SU-DHL-6 (cell line): Measurements from ENCODE around the gene WWP2.

Source experiments
- H2AFZ ChIP-seq: fragments of 200-600 bp; sonication (generic); 2 replicates; pipeline ENCODE4 v1.6.1; 2014; ENCODE audit warnings: low read depth, mild to moderate bottlenecking, moderate library complexity, mixed read lengths, antibody characterized with exemption, low read length; ENCODE audit not compliant: severe bottlenecking
- H3F3A ChIP-seq: fragments of 200-600 bp; shearing (Covaris generic); 2 replicates; pipeline ENCODE4 v1.6.0; 2016; ENCODE audit warnings: antibody characterized with exemption, mild to moderate bottlenecking; ENCODE audit not compliant: insufficient read depth
- H3K27ac ChIP-seq: fragments of 200-600 bp; sonication (generic); 2 replicates; pipeline ENCODE4 v1.5.1; 2016; ENCODE audit warnings: low read depth, mild to moderate bottlenecking, low read length, moderate library complexity, mixed read lengths
- H3K27me3 ChIP-seq: fragments of 200-600 bp; sonication (generic), shearing (Covaris generic); 2 replicates; pipeline ENCODE4 v1.6.0; 2014; ENCODE audit warnings: mild to moderate bottlenecking, low read length
- H3K36me3 ChIP-seq: fragments of 200-600 bp; sonication (generic); 2 replicates; pipeline ENCODE4 v1.6.1; 2014; ENCODE audit warnings: mild to moderate bottlenecking, low read length, mixed read lengths
- H3K4me2 ChIP-seq: fragments of 300-600, 200-600 bp; shearing (Covaris generic), sonication (generic); 2 replicates; pipeline ENCODE4 v1.6.0; 2014; ENCODE audit warnings: low read length, low read depth, mild to moderate bottlenecking; ENCODE audit not compliant: poor library complexity, severe bottlenecking
- H3K4me3 ChIP-seq: fragments of 200-600 bp; sonication (generic); 2 replicates; pipeline ENCODE4 v1.5.1; 2014; ENCODE audit warnings: antibody characterized with exemption, low read length, mild to moderate bottlenecking, mixed read lengths; ENCODE audit not compliant: insufficient read depth, poor library complexity, severe bottlenecking
- H3K79me2 ChIP-seq: fragments of 200-600 bp; sonication (generic); 2 replicates; pipeline ENCODE4 v1.6.1; 2014; ENCODE audit warnings: mild to moderate bottlenecking, low read length, moderate library complexity; ENCODE audit not compliant: insufficient read depth
- H3K9ac ChIP-seq: fragments of 200-600 bp; sonication (generic); 2 replicates; pipeline ENCODE4 v1.7.0; 2014; ENCODE audit warnings: mild to moderate bottlenecking, low read length
- H3K9me2 ChIP-seq: fragments of 200-600 bp; sonication (generic); replicated peaks from 2 replicates; pipeline ENCODE4 v1.6.1; 2014; ENCODE audit warnings: low read length; ENCODE audit not compliant: insufficient read depth
- H3K9me3 ChIP-seq: fragments of 200-600 bp; sonication (generic); 2 replicates; pipeline ENCODE4 v1.6.1; 2014; ENCODE audit warnings: low read length, mixed read lengths; ENCODE audit not compliant: insufficient read depth
- H4K20me1 ChIP-seq: fragments of 200-600 bp; sonication (generic); 2 replicates; pipeline ENCODE4 v1.6.1; 2014; ENCODE audit warnings: low read depth, mild to moderate bottlenecking, antibody characterized with exemption, low read length, moderate library complexity, mixed read lengths
- CTCF ChIP-seq: fragments of 200-600 bp; sonication (generic); IDR thresholded peaks from one replicate; pipeline ENCODE4 v1.5.1; 2017; ENCODE audit warnings: antibody characterized with exemption, mild to moderate bottlenecking, low read length, moderate library complexity; ENCODE audit not compliant: insufficient read depth, poor library complexity, severe bottlenecking
- EZH2phosphoT487 ChIP-seq: fragments of 200-600 bp; sonication (generic), shearing (Covaris generic); conservative IDR thresholded peaks from 2 replicates; pipeline ENCODE4 v1.6.1; 2018; ENCODE audit warnings: mild to moderate bottlenecking, antibody characterized with exemption, low read length, moderate library complexity, mixed read lengths

WWP2 gene

DNA sequence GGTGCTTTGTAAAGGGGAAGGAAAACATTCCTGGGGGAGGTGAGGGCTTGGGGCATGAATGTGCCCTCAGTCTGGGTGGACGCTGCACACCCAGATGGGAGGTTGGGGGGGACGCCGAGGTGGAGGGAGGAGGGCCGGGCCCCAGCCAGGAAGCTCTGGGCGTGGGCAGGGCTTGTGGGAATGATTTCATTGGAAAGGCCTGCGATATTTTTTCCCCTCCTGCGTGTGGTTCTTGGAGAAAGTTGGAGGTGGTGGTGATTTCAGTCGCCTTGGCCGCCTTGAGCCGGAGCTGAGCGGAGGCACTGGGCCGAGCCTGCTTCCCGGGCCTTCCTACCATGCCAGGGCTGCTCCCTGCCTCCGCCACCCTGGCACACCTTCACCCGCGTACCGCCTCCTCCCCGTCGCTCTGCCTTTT, 162.7 kb downstream of the WWP2 start:
- no peak overlapping the region for H3K27ac ChIP-seq
- H3K36me3 ChIP-seq = no peaks in the 10 kb centered on the region
- no peak overlapping the region for H3K4me3 ChIP-seq
- no peak for TF ChIP-seq EZH2phosphoT487
- no peak for TF ChIP-seq CTCF
- H3K27me3 ChIP-seq = no peaks in the 10 kb centered on the region
- no peak overlapping the region for H3K9ac ChIP-seq
- H2AFZ ChIP-seq = no peak overlapping the region
- H3K9me3 ChIP-seq = no peaks in the 10 kb centered on the region
- H3K4me2 ChIP-seq = no peak overlapping the region
- H3F3A ChIP-seq = no peaks in the 10 kb centered on the region
- H4K20me1 ChIP-seq = no peaks in the 10 kb centered on the region
- H3K9me2 ChIP-seq = no peaks in the 10 kb centered on the region
- H3K79me2 ChIP-seq = no peaks in the 10 kb centered on the region

DNA sequence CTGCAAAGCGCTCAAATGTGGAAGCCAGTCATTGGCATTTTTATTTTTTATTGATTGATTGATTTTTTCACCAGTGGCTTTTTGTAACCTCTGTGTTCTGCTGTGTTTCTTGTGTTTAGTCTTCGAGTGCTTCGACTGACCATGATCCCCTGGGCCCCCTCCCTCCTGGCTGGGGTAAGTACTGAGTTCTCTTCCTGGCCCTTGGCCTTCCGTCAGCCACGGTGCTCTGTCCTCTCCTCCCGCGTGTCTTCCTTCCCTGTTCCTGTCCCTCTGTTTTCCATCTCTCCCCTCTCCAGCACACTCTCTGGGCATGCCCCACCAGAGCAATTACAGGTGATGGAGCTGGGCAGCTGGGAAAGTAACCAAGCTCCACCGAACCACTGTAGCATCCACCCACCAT, 163.2 kb downstream of the WWP2 start:
- Histone ChIP-seq H3K9ac (no peak overlapping the region), H3K36me3 (no peaks in the 10 kb centered on the region), H3K4me2 (no peak overlapping the region), H2AFZ (no peak overlapping the region), H3F3A (no peaks in the 10 kb centered on the region), H3K27me3 (no peaks in the 10 kb centered on the region), H3K79me2 (no peaks in the 10 kb centered on the region), H3K27ac (no peak overlapping the region), H3K9me2 (no peaks in the 10 kb centered on the region), H3K9me3 (no peaks in the 10 kb centered on the region), H3K4me3 (no peak overlapping the region), H4K20me1 (no peaks in the 10 kb centered on the region)
- TF ChIP-seq CTCF = no peak
- no peak for TF ChIP-seq EZH2phosphoT487

DNA sequence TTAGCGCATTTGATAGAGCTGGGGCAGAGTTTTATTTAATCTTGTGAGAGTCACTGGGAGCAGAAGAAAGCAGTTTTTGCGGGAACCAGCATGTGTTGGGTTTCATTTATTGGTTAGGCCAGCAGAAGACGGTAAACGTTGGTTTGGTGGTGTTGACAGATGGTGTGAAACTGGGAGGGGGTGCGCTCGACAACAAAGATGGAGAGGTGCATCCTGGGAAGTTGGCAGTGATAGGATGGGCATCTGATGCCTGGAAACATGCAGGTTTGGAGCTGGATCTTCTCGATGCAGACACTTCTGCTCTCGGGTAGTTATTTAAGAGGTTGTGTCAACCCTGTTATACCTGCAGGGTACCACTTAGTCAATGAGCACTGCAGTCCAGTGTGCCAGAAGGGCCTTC, 164.1 kb downstream of the WWP2 start:
- no peaks in the 10 kb centered on the region for H3K9me3 ChIP-seq
- no peak overlapping the region for H3K27ac ChIP-seq
- H3K36me3 ChIP-seq = no peaks in the 10 kb centered on the region
- H3K79me2 ChIP-seq = no peaks in the 10 kb centered on the region
- H2AFZ ChIP-seq = no peak overlapping the region
- no peaks in the 10 kb centered on the region for H3K9me2 ChIP-seq
- TF ChIP-seq EZH2phosphoT487 (no peak), CTCF (no peak)
- no peak overlapping the region for H3K9ac ChIP-seq
- H3F3A ChIP-seq = no peaks in the 10 kb centered on the region
- no peak overlapping the region for H3K4me3 ChIP-seq
- no peaks in the 10 kb centered on the region for H3K27me3 ChIP-seq
- H4K20me1 ChIP-seq = no peaks in the 10 kb centered on the region
- no peak overlapping the region for H3K4me2 ChIP-seq
